Skeletal muscle tissue (tissue), 4 donors: Measurements from ENCODE around the gene PTPN13. TPM values are rescaled to one million over a fixed set of nuclear protein-coding genes. Genes with fewer than 3 reads are reported as not detected.
A peak's percentile ranks its signal among the peaks of the same experiment; 100 is the strongest.

Experiments used
- H3K27ac ChIP-seq: one replicate; pipeline ENCODE4 v1.7.0; 2013; ENCODE audit warnings: mild to moderate bottlenecking, low read depth, low read length, inconsistent platforms
- H3K27me3 ChIP-seq, 3 donors: one replicate each; pipeline ENCODE4 v1.7.0; 2013; ENCODE audit warnings: low read length in 3 of 3; ENCODE audit not compliant: control insufficient read depth in 3 of 3, insufficient read depth in 3 of 3
- H3K36me3 ChIP-seq, 3 donors: one replicate each; pipeline ENCODE4 v1.7.0; 2013; ENCODE audit warnings: low read length in 3 of 3; ENCODE audit not compliant: control insufficient read depth in 3 of 3, insufficient read depth in 3 of 3
- H3K4me1 ChIP-seq, 3 donors: one replicate each; pipeline ENCODE4 v1.7.0; 2013; ENCODE audit warnings: low read length in 3 of 3, mild to moderate bottlenecking in 3 of 3; ENCODE audit not compliant: control insufficient read depth in 3 of 3, insufficient read depth in 3 of 3
- H3K4me3 ChIP-seq, 3 donors: one replicate each; pipeline ENCODE4 v1.7.0; 2013; ENCODE audit warnings: low read length in 3 of 3
- H3K9ac ChIP-seq, 3 donors: one replicate each; pipeline ENCODE4 v1.7.0; 2013; ENCODE audit warnings: low read length in 3 of 3, mild to moderate bottlenecking in 3 of 3, moderate library complexity in 2 of 3, low read depth in 1 of 3
- H3K9me3 ChIP-seq, 3 donors: one replicate each; pipeline ENCODE4 v1.7.0; 2013; ENCODE audit warnings: low read length in 3 of 3; ENCODE audit not compliant: control insufficient read depth in 3 of 3
- total RNA-seq: library from RNA; depleted of rRNA; stranded (reverse); fragments of >200 nt; gene quantifications from one replicate; pipeline ENCODE4 v1.2.3, GENCODE V29; 2014
- donor health status: Osteomylitis.

PTPN13 gene
- total RNA-seq, 1 donor from 2014 or later: 21.9 TPM

DNA sequence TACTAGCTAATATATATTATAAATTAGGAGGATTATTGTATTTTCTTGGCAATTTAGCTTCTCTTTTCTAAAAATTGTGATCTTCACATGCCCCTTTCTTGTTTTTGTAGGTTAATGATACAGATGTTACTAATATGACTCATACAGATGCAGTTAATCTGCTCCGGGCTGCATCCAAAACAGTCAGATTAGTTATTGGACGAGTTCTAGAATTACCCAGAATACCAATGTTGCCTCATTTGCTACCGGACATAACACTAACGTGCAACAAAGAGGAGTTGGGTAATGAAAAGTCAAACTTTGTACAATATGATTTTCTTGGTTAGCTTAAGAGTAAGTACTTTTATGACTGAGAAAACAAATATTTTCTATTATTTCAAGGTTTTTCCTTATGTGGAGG lies 180.9 kb downstream of the PTPN13 start:
- Histone ChIP-seq H3K9ac (no peak overlapping the region), H3K27ac (no peak overlapping the region), H3K4me3 (no peak overlapping the region), H3K36me3 (no peaks in the 10 kb centered on the region), H3K9me3 (no peaks in the 10 kb centered on the region), H3K4me1 (no peaks in the 10 kb centered on the region), H3K27me3 (no peaks in the 10 kb centered on the region)

DNA sequence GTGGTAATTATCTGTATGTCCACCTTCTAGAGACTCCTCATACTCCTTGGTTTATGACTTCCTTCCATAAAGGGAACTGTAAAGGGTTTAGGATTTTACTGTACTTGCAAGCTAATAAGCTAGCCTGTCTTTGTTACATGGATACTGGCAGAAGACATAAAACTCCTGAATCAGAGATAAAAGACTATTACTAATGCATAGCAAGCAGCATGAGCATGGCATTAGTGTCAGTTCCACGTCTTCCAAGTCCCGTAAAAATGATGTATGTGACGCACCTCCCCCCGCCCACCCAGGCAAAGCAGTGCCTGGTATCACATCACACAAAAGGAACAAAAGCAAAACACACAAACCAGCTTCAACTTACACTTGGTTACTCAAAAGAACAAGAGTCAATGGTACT lies 184.1 kb downstream of the PTPN13 start:
- no peaks in the 10 kb centered on the region for H3K4me1 ChIP-seq
- no peak overlapping the region for H3K27ac ChIP-seq
- no peaks in the 10 kb centered on the region for H3K27me3 ChIP-seq
- H3K9me3 ChIP-seq: no peaks in the 10 kb centered on the region
- no peak overlapping the region for H3K9ac ChIP-seq
- no peak overlapping the region for H3K4me3 ChIP-seq
- no peaks in the 10 kb centered on the region for H3K36me3 ChIP-seq

DNA sequence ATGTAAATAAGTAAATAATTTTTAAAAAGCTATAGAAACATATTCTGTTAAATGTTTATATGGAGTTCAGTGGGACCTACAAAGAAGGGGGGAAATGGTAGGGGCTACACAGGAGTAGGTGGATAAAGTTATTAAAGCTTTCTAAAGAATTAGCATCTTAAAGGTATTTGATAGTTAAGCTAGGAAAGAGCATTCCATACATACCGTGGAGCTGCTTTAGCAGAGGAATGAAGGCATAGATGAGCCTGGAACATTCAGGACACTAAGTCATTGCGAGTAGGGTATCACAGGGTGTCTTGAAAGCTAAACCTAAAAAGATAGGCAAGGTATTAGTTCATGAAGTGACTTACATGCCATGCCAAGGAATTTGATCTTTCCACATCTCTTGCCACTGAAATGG lies 194.7 kb downstream of the PTPN13 start:
- no peaks in the 10 kb centered on the region for H3K9me3 ChIP-seq
- no peaks in the 10 kb centered on the region for H3K4me1 ChIP-seq
- no peaks in the 10 kb centered on the region for H3K36me3 ChIP-seq
- no peaks in the 10 kb centered on the region for H3K27me3 ChIP-seq
- no peak overlapping the region for H3K9ac ChIP-seq
- no peak overlapping the region for H3K27ac ChIP-seq
- no peak overlapping the region for H3K4me3 ChIP-seq

DNA sequence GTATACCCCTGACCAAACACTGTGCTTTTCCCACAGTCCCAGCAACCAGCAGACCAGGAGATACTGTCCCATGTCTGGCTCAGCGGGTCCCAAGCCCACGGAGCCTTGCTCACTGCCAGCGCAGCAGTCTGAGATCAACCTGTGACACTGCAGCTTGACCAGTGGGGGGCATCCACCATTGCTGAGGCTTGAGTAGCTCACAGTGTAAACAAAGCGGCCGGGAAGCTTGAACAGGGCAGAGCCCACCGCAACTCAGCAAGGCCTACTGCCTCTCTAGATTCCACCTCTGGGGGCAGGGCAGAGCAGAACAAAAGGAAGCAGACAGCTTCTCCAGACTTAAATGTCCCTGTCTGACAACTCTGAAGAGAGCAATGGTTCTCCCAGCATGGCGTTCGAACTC lies 197.0 kb downstream of the PTPN13 start:
- no peaks in the 10 kb centered on the region for H3K36me3 ChIP-seq
- no peak overlapping the region for H3K4me3 ChIP-seq
- no peak overlapping the region for H3K27ac ChIP-seq
- no peak overlapping the region for H3K9ac ChIP-seq
- no peaks in the 10 kb centered on the region for H3K9me3 ChIP-seq
- no peaks in the 10 kb centered on the region for H3K27me3 ChIP-seq
- no peaks in the 10 kb centered on the region for H3K4me1 ChIP-seq

DNA sequence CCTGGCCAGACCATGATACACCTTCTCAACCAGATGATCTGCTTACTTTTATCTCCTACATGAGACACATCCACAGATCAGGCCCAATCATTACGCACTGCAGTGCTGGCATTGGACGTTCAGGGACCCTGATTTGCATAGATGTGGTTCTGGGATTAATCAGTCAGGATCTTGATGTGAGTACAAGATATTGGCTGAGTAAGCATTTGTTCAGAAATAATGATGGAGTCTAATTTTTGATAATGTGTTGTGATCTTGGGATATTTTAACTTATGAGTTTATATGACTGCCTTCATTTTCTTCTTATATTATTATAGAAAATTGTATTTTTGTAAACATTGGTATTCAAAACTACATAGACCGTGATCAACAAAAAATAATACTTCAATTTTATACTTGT lies 215.7 kb downstream of the PTPN13 start:
- Histone ChIP-seq H3K4me1 (no peaks in the 10 kb centered on the region), H3K9ac (no peak overlapping the region), H3K9me3 (no peaks in the 10 kb centered on the region), H3K4me3 (no peak overlapping the region), H3K27me3 (no peaks in the 10 kb centered on the region), H3K36me3 (no peaks in the 10 kb centered on the region), H3K27ac (no peak overlapping the region)

DNA sequence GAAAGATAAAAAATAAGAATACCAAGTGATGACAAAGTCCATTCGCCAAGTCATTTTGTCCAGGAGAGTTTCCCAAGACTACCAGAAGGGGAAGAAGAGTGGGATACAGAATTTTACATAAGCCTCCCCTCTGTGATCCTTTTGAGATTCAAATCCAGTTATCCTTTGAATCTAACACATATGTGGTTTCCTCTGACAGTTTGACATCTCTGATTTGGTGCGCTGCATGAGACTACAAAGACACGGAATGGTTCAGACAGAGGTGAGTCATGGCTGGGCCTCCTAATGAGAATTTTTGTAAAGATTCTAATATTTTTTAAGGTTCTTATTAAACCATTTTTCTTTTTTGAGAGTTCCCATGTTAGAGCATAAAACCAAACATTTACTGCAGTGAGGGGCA lies 216.7 kb downstream of the PTPN13 start:
- no peak overlapping the region for H3K4me3 ChIP-seq
- no peaks in the 10 kb centered on the region for H3K27me3 ChIP-seq
- no peak overlapping the region for H3K27ac ChIP-seq
- H3K9ac ChIP-seq: no peak overlapping the region
- no peaks in the 10 kb centered on the region for H3K36me3 ChIP-seq
- no peaks in the 10 kb centered on the region for H3K9me3 ChIP-seq
- peaks cover 0 to under 1% (median 0%) of the 10 kb centered on the region in 3 donors for H3K4me1 ChIP-seq

DNA sequence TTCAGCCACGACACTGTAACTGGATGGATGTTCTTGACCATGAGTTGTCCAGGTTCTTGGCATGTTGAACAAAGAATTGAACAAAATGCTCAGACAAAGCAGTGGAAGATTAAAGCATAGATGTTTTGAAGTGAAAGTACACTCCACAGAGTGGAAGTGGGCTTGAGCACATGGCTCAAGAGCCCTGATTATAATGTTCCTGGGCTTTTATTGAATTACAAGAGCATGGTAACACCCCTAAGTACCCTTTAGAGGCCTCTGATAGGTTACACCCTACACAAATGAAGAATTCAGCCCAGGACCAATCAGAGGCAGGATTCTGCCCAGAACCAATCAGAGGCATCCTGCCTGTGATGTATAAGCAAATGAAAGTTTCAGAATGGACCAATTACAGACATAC lies 221.5 kb downstream of the PTPN13 start:
- Histone ChIP-seq H3K36me3 (no peaks in the 10 kb centered on the region), H3K27me3 (no peaks in the 10 kb centered on the region), H3K9ac (no peak overlapping the region), H3K4me3 (no peak overlapping the region), H3K27ac (peak overlapping the region; percentile 10), H3K9me3 (no peaks in the 10 kb centered on the region), H3K4me1 (peaks cover 0 to 3% (median 2%) of the 10 kb centered on the region in 3 donors)

DNA sequence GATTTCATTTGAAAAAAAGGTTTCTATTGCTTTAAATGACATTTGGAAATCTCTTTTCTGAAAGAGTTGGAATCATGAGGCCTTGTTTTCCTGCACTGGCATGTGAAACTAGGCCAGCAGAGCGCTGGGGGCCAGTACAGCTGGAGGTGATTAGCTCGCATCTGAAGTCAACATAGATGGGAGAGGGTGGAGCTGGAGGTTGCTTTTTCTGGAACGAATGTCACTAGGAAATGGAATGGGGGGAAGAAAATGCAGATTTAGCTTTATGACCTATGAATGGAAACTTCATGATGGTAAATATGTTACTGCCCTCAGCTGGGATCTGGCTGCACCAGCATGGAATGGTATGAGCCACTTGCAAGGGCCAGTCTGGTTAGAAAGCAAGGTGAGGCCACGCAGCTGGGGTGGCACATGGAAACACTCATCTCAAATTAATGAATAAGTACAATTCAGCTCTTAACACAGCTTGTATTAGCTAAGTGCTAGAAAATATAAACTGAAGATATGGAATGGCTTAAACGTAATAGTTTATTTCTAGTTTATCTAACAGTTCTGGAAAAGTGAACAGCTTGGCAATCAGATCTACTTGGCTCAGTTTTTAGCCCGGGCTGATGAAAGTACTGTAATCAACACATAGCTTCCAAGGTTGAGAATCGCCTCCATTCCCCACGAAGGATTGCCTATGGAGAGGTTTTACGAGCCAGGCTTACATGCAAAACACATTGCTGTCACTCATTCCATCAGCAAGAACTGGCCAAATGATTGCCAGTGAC lies 222.6 kb downstream of the PTPN13 start:
- Histone ChIP-seq H3K4me3 (no peak overlapping the region), H3K4me1 (peaks cover 0 to 3% (median 2%) of the 10 kb centered on the region in 3 donors), H3K27me3 (no peaks in the 10 kb centered on the region), H3K27ac (no peak overlapping the region), H3K36me3 (no peaks in the 10 kb centered on the region), H3K9ac (no peak overlapping the region), H3K9me3 (no peaks in the 10 kb centered on the region)

DNA sequence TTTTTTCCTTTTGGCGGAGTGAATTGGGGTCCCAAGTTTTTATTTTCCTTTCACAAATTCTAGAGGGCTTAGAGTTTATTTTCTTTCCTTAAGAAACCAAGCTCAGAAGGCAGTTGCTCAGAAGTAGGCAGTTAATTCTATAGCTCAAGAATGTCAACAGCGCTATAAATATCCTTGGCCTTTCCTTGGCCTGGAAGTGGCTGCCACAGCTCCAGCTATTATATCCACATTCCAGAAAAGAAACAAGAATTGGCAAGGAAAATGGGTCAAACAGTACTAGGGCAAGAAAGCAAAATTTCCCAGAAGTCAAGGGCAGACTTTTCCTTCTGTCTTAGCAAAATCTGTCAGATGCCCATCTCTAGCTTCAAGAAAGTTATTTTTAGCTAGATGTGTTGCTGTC lies 224.1 kb downstream of the PTPN13 start:
- Histone ChIP-seq H3K9ac (no peak overlapping the region), H3K27me3 (no peaks in the 10 kb centered on the region), H3K36me3 (no peaks in the 10 kb centered on the region), H3K4me1 (peaks cover 0 to 3% (median 2%) of the 10 kb centered on the region in 3 donors), H3K4me3 (no peak overlapping the region), H3K27ac (no peak overlapping the region), H3K9me3 (no peaks in the 10 kb centered on the region)

DNA sequence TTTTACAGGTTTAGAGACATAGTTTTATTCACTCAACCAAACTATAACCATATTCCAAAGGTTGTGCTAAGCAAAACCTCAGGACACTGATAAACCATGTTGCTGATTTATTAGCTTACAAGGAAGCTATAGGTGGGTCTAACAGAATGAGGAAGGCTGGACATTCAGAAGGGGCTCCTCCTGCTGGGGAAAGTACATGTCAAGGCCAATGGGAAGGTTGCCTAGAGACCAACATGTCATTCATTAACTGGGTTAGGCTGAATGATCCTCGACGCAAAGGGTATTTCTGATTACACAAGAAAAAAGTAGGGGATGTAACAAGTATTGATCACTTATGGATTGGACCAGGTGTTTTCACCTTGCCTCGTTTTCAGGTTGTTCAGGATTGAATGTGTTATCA lies 224.7 kb downstream of the PTPN13 start:
- Histone ChIP-seq H3K27ac (no peak overlapping the region), H3K27me3 (no peaks in the 10 kb centered on the region), H3K36me3 (peaks cover 0 to 2% (median under 1%) of the 10 kb centered on the region in 3 donors), H3K9me3 (no peaks in the 10 kb centered on the region), H3K9ac (no peak overlapping the region), H3K4me1 (peaks cover 0 to 3% (median 2%) of the 10 kb centered on the region in 3 donors), H3K4me3 (no peak overlapping the region)
